ENCODE data around the gene FOXO1.

- TF ChIP-seq CTCF (conservative IDR thresholded peaks at IDR 0.05; ENCODE audit: low read length) (no peak), EZH2phosphoT487 (IDR thresholded peaks at IDR 0.05; ENCODE audit: borderline replicate concordance, low read depth, low read length) (no peak)
Observed at GRCh38 chr13:40652588-40652940, 13.9 kb downstream of the FOXO1 start.
